H54 (cell line): ENCODE results near the gene MEIOSIN.

Experiments
- DNase-seq: peaks from one replicate; pipeline ENCODE4 v3.0.0; 2011; ENCODE audit warnings: low spot score, mixed read lengths; ENCODE audit not compliant: insufficient read length
- FAIRE-seq: peaks from 3 replicates; lab custom pipeline; 2011; peaks lifted over from hg19 to GRCh38; lab: Jason Lieb, UNC
- POLR2A ChIP-seq: IDR thresholded peaks from 2 replicates; pipeline ENCODE4 v1.6.1; 2011; ENCODE audit warnings: low read depth, mild to moderate bottlenecking, low read length

MEIOSIN gene

GRCh38 chr19:45764475-45764874 lies 31.2 kb downstream of the MEIOSIN start:
- FAIRE-seq = no peak
- no peak for DNase-seq
- no peak for TF ChIP-seq POLR2A

- no peak for FAIRE-seq
- TF ChIP-seq POLR2A = no peak
- no peak for DNase-seq
Observed at GRCh38 chr19:45764945-45765701, 31.9 kb downstream of the MEIOSIN start.

GRCh38 chr19:45765702-45766295 lies 32.6 kb downstream of the MEIOSIN start:
- FAIRE-seq = no peak
- no peak for TF ChIP-seq POLR2A
- no peak for DNase-seq

GRCh38 chr19:45766296-45766868 lies 33.1 kb downstream of the MEIOSIN start:
- no peak for TF ChIP-seq POLR2A
- DNase-seq (no peak), FAIRE-seq (no peak)

- TF ChIP-seq POLR2A = no peak
- no peak for FAIRE-seq
- no peak for DNase-seq
Observed at GRCh38 chr19:45766869-45767346, 33.7 kb downstream of the MEIOSIN start.

- FAIRE-seq (no peak), DNase-seq (peak; percentile 73)
- TF ChIP-seq POLR2A = no peak
Observed at GRCh38 chr19:45767410-45767880, 34.2 kb downstream of the MEIOSIN start.

GRCh38 chr19:45767881-45768654 lies 34.8 kb downstream of the MEIOSIN start:
- FAIRE-seq (no peak), DNase-seq (peak; percentile 40)
- TF ChIP-seq POLR2A = 0 out of 2 replicates have a peak, but pooled peaks have one; percentile 14

GRCh38 chr19:45768655-45768983 lies 35.4 kb downstream of the MEIOSIN start:
- peak; percentile 40 for DNase-seq

GRCh38 chr19:45768984-45769782 lies 35.9 kb downstream of the MEIOSIN start, which contains the start of gene SIX5:
Gene SIX5, minus strand, starts transcription at chr19:45769252. Its CDS starts 408 bp downstream, at chr19:45768844.
- TF ChIP-seq POLR2A = peak; percentile 73
- DNase-seq (peak; percentile 85), FAIRE-seq (peak; percentile 75)

More at GRCh38 chr19:45768655-45768983, 35.4 kb downstream of the MEIOSIN start:
- no peak for TF ChIP-seq POLR2A
- FAIRE-seq = no peak

- no peak for TF ChIP-seq POLR2A
- DNase-seq = no peak
- FAIRE-seq = no peak
Observed at GRCh38 chr19:45769821-45770191, 36.6 kb downstream of the MEIOSIN start.

- TF ChIP-seq POLR2A = 0 out of 2 replicates have a peak, but pooled peaks have one; percentile 7
- FAIRE-seq (peak; percentile 67), DNase-seq (peak; percentile 86)
Observed at GRCh38 chr19:45770192-45771101, 37.2 kb downstream of the MEIOSIN start.
